Activated naive CD8-positive, alpha-beta T cell treated with anti-CD3 and anti-CD28 coated beads, Interleukin-2, amount 50 U/mL, for 16 hours (primary cell): ENCODE data around the gene COL6A2.
"Not testable (repeated sequence)": the region's sequence is repeated elsewhere in the genome, so short reads cannot be mapped to it uniquely, and the experiment has no call there.

Experiments used
- DNase-seq: peaks from one replicate; pipeline ENCODE4 v3.0.0-alpha.2; 2020; ENCODE audit warnings: low read depth, low spot score

COL6A2 gene

DNA sequence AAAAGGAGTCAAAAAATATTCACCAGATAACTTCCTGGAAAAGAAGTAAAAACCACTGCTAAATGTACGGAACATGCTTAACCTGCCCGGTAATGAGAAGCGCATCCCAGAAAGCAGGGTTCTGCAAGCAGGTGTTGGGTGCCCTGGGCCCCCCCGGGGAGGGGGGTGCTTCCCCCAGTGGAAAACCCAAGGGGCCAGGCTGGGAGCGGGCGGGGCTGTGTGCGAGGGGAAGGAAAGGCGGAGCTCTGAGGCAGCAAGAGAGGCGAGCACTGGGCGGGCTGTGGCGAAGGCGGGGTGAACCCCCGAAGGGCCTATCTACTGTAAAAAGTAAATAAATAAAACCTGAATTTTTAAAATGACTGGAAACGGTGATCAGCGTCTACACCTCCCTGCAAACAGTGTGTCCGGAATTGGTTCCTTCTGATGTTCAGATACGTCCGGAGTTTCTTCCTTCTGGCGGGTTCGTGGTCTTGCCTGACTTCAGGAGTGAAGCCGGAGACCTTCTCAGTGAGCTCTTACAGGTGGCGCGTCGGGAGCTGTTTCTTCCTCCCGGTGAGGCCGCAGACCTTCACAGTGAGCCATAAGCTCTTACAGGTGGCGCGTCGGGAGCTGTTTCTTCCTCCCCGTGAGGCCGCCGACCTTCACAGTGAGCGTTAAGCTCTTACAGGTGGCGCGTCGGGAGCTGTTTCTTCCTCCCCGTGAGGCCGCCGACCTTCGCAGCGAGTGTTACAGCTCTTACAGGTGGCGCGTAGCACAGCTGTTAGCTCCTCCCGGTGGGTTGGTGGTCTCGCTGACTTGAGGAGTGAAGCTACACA, 44.1 kb downstream of the COL6A2 start:
- no peak for DNase-seq

DNA sequence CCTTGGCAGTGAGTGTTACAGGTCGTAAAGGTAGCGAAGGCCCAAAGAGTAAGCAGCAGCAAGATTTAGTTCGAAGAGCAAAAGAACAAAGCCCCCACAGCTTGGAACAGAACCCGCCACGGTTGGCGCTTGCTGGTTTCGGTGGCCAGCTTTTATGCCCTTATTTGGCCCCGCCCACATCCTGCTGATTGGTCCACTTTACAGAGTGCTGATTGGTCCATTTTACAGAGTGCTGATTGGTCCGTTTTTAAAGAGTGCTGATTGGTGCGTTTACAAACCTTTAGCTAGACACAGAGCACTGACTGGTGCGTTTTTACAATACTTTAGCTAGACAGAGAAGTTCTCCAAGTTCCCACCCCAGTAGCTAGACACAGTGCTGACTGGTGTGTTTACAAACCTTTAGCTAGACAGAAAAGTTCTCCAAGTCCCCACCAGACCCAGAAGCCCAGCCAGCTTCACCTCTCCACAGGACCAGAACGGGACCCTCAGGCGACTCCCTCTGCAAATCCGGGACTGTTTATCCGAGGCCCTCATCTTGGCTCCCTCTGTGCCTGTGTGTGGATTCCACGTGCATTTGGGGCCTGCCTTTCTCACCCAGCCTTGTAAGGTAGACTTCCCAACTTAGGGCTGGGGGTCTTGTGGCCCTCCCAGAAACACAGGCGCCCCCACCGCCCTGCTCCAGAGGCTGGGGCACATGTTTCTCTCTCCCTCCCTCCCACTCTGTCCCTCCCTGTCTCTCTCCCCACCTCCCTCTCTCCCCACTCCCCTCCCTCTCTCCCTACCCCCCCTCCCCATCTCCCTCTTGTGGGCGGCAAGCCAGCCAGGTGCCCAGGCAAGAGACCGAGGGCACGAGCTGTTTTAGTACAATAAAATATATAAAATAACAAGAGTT, 44.9 kb downstream of the COL6A2 start:
- DNase-seq = no peak

DNA sequence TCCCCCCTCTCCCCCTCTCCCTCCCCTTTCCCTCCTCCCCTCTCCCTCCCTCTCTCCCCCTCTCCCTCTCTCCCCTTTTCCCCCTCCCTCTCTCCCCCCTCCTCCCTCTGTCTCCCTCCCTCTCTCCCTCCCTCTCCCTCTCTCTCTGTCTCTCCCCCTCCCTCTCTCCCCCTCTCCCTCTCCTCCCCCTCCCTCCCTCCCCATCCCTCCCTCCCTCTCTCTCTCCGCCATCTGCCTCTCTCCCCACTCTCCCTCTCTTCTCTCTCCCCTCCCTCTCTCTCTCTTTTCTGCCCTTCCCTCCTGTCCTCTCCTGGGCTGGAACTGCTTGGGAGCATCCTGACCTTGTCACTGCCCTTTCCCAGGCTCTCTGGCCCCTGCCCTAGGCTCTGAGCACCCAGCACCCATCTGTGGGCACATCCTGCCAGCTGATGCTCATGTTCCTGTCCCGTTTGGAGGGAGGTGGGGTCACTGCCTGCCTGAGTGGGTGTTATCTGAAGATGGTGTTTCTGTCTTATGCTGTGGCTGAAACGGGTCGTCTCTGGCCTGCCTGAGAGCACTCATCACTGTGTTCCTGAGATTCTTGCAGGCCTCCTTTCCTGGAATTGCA, 46.7 kb downstream of the COL6A2 start:
- no peak for DNase-seq

DNA sequence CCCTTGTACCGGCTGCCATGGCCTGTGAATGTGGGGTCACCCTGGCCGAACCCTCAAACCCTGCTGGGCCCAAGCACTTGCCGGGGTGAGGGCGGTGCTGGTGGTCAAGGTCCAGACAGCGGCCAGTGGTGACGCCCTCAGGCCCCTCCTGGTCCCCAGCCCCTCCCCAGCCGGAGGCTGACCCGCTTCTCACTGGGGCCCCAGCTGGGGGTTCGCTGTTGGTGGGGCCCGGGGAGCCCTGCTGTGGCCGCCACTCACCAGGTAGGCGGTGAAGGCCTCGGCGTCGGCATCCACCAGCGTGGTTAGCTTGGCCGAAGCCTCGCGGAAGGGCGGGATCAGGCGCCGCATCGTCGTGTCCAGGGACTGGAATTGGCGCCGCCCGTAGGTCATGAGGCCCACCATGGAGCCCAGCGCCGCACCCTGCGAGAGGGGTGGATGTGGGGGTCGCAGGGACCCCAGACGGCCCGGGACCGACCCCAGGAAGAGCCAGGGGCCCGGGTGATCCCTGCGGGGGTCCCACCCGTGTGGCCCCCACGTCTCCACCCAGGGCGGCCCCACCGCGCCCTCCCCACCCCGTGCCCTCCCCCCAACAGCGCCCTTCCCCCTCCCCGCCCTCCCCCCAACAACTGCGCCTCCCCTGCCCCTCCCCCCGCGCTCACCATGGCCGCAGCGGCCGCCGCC, 47.4 kb downstream of the COL6A2 start:
- DNase-seq = no peak

DNA sequence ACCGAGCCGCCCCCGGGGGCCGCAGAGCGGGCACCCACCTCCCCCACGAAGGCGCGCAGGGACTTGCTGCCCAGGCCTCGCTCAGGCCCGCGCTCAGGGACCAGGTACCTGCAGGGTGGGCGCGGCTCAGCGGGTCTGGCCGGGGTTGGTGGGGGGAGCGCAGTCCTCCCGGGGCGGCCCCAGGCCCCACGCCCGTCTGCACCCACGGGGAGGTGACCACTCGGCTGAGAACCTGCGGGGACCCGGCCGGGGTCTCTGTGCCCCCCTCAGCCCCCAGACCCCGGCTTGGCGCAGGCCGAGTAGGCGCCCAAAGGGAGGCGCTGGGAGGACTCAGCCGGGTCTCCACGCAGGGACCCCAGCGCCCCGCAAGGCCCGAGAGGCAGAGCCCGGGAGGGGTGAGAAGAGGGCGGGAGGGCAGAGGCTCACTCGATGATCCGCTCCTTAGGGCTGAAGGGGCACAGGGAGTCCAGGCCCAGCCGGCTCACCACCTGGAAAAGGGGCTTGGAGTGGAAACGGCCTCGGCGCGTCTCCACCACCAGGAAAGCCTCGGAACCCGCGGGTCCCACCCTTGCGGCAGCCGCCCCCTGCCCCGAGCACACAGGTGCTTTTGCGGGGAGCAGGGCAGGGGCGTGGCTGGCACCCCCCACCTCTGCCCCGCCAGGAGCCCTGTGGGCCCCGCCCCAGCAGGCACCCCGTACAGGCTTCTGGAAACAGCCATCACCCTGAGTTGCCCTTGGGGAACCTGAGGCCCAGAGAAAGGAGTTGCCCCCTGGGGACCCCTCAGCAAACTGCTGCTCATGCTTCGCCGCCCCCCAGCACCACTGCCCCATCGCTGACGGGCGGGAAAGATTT, 48.2 kb downstream of the COL6A2 start:
- no peak for DNase-seq

DNA sequence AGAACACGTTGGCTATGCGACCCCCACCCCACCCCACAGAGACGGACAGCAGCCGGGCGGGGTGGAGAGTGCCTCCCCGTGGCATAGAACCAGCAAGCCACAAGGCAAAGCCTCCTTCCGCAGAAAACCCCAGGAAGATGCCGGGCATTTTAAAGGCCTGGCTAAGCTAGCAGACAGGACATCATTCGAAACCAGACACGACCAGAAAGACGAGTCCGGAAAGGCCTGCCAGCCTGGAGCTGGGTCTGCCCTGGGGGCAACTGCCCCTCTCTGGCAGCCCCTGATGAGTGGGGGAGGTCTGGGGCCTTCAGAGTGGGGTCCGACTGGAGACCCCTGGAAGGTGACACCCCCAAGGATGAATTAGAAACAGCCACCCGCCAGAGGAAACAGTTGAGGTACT, 48.9 kb downstream of the COL6A2 start:
- DNase-seq = no peak

DNA sequence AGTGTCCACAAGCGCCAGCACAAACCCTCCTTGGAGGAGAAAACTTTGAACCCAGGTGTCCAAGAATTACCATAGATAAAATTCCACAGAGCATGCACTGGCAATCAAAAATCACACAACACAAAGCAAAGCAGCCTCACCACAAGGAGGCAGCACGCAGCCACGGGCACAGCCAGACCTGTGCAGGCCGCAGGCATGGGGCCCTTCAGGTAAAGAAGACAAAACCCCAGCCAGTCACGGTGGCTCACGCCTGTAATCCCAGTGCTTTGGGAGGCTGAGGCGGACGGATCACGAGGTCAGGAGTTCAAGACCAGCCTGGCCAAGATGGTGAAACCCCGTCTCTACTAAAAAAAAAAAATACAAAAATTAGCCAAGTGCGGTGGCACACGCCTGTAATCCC, 49.5 kb downstream of the COL6A2 start:
- not testable (repeated sequence) for DNase-seq

DNA sequence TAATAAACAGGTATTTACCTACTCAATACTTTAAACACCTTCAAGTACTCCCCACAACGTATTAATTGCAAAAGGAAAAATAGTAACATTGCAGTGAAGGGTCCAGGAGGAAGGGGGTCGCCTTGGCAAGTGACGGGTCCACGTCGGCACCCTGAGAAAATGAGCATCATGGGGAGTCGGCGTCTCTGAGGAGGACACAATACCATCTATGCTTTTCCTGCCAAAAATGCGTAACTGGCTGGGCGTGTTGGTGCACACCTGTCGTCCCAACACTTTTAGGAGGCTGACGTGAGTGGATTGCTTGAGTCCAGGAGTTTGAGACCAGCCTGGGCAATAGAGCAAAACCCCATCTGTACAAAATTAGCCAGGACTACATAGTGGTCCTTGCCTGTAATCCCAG, 50.2 kb downstream of the COL6A2 start:
- no peak for DNase-seq

DNA sequence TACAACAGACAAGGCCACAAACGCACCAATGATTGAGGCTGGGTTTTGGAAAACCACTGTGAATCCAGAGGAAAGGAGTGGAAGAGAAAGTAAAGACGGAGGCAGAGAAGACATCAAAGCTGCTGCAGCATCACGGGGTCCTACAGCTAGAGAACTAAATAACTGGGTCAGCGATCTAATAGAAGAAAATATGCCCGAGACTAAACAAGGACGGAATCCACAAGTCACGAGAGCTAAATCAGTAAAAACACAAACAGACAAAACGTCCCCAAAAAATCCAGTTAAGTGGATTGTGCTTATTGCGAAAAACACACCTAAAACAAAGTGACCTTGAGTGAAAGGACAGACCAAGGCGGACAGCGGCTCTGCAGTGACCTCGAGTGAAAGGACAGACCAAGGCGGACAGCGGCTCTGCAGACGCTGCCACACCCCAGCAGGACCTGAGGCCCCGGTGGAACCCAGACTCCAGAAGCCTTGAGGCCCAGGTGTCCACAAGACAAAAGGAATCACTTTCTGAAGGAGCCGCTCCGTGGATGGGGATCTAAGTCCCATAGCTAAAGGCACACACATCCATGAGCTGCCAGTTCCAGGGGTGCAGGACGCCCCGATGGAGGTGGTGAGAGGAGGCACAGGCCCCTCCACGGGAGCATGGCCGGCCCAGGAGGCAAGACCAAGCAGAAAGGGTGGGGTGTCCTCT, 51.4 kb downstream of the COL6A2 start:
- no peak for DNase-seq

DNA sequence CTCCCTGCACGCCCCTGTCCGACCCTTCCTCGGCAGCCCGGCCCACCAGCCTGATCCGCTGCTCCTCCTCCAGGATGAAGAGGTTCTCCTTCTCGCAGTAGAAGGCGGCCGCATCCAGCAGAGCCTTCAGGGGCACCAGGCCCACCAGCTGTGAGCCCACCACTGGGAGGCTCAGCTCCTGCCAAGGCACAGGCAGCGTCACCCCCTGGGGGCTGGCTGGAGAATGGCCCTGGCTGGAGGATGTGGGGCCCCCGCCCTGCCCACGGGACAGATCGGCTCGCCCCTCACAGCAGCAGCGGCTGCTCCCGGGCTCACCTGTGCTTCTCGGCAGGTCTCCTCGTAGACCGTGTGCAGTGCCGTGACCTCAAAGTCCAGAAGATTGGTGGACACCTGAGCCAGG, 52.2 kb downstream of the COL6A2 start:
- DNase-seq = no peak

DNA sequence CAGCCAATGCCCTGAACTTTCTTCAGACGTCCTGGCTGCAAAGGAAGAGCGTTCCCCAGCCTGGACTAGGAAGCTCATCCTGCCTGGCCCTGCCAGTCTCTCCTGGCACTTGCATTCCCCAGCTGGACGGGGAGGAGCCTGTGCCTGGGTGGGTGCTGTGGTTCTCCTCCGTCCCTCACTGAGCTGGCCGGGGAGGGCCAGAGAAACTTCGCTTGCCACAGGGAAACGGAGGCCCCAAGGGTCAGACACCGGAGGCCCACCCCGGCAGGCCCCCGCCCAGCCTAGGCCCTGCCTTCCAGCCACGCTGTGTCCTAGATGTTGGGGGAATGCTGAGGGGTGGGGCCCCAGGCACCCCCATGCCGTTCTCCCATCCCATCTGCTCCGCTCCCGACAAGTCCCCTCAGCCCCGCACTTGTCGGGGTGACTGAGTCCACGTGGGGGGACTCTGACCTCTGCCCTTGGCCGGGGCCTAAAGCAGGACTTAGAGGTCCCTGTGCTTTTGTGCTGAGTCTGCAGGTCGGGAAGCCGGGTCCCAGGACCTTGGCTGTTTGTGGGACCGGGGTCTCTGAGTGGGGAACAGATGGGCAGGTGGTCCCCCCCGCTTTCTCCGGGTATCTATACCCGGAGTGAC, 52.7 kb downstream of the COL6A2 start:
- DNase-seq = no peak

DNA sequence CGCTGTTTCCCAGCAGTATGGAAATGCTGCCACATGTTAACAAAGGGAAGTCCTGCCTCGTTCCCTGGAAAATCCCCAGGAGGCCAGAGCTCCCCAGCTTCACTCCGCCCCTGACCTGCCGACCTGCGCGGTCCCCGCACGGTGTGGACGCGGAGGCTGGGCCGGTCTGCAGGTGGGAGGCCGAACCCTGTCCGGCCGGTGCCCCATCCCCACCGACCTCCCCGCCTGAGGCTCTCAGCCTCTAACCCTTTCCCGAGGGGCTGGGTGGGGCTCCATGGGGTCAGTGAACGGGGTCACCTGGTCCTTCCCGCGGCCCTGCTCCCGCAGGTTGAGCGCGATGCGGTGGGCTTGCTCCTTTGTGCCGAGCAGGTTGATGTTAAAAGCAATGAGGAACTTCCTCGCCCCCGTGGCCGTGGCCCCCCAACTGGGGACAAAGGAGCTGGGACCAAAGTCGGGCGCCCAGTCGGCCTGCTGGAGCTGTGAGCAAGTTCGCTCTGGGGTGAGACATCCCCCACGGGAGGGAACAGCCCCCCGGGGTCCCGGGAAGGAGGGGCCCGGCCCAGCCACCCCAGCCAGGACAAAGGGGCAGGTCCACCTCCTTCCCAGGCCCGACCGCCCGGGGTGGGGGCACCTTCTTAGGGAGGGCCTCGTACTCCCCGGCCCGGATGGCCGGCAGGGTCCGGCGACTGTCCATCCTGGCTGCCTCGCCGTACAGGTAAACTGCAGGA, 53.5 kb downstream of the COL6A2 start:
- DNase-seq = no peak

DNA sequence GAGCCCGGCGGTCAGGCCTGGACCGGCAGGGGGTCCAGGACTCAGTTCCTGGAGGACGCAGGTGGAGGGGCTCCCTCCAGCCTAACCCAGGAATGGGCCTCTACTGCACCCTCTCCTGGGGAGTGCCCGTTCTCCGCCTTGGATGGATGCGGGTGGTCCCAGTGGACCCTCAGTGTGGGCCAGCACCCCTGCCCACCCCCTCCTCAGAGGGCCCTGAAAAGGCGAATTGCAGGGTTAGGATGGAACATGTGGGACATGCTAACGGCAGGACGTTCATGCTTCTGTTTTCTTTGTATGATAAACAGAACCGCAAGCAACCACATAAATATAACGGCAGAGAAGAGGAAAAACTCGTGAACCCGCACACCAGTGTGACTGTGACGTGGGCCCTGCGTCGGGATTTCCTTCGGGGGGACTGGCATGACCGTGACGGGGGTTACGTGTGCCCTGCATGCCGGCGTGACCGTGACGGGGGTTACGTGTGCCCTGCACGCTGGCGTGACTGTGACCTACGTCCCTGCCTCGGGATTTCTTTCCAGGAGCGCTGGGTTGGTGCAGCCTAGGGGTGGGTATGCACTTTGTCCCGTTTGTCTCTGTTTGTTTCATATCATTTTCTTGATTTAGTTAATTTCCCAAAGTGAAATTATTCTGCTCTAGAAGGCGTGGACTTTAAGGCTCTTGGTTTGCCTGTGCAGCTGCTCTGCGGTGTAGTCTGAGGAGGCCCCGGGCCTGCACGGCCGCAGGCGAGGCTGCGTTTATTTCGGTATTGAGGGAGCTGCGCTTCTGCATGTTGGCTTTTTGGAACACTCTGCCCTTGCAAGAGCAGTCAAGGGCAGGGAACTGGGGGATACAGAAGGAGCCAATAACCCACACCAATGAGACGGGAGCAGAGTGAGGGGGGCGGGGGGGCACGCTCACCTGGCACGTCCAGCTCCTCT, 54.3 kb downstream of the COL6A2 start:
- DNase-seq = no peak

DNA sequence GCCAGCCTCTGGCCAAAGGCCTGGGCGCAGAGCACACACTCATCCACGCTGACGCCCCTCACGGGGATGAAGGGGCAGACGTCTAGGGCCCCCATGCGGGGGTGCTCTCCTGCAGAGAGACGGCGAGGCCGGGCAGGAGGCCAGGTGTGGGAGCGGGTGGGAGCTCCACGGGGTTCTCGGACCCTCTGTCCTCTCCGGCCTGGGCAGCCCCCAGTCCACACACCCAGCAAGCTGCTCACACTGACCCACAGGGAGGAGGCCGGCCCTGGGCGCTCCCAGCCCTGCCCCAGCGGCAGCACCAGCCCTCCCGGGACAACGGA, 55.0 kb downstream of the COL6A2 start:
- DNase-seq = no peak

DNA sequence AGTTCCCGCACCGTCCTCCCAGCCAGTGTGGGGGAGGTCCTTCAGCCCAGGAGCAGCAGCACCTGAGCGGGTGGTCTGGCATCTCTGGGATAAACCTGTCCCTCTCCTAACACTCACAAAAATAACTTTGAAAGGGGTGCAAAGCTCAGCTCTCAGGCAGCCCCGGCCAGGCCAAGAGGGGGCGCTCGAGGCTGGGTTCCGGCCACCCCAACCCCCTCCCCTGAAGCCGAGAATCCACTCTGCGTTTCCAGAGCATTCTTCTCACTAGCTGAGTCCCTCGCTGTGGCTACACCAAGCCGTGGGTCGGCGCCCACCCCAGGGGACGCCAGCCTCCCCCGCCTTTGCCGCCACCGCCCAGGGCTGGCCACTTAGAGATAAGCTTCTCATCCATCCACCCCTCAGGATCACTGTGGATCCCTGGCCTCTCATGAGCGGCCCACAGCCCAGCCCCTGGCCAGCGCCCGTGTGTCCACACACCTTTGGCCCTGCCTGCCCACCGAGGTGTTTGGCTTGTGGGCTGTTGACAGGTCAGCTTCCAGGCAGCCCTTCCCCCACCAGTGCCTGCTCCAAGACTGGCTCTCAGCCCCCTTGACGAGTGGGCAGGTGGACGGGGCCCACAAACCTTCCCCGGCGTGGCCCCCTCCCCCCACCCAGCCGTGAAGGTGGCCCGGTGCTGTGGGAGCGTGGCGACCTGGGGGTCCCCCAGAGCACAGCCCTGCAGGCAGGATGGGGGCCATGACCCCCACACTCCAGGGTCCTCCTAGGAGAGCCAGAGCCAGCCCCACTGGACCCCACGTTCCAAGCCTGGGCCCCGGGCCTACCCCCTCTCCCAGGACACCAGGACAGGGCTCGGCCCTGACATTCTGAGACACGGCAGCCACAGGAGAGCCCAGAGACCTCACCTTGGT, 55.6 kb downstream of the COL6A2 start:
- DNase-seq = no peak

DNA sequence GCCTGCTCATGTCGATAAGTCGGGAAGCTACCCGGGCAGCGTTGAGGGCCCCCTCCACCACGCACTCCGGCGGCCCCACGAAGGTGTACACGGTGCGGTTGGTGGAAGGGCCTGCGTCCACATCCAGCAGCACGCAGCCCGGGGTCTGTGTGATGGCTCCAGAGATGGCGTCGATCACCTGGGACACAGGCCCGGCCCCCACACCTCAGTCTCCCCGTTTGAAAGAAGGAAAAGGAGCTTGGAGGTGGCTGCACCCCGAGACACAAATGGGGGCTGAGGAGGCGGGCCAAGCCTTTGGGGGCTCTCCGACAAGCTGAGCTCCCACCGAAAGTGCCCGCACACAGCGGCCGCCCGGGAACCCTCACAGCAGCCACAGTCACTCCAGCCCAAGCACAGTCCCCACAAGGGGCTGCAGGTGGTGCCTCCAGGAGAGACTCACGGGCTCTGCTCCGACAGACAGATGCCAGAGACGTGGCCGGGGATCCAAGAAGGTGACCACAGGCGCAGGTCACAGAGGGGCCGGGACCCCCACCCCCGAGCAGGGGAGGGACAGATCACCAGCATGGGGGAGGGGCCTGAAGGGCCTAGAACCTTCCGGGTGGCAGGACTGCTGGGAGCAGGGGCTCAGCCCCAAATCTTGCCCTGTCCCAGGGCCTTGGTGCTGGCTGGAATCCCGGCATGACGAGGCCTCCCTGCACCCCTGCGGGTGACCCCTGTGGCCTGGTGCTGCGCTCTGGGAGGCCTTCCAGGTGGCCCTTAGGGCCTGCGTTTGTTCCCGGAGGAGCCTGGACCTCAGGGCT, 56.4 kb downstream of the COL6A2 start:
- DNase-seq = no peak
